ENCODE measurements around the gene SAMD4A. TPM values are rescaled to one million over a fixed set of nuclear protein-coding genes. Genes with fewer than 3 reads are reported as not detected.
A peak's percentile ranks its signal among the peaks of the same experiment; 100 is the strongest.
"Not testable (repeated sequence)": the region's sequence is repeated elsewhere in the genome, so short reads cannot be mapped to it uniquely, and the experiment has no call there.

Gene SAMD4A
- total RNA-seq, 2 experiments from 2014 or later, result 4.6 to 4.7 TPM

- peaks cover 11% of the 10 kb centered on the region for H3K27me3 Mint-ChIP-seq
- H3K27ac Mint-ChIP-seq, result no peak overlapping the region
- no peaks in the 10 kb centered on the region for H3K4me1 Mint-ChIP-seq
- no peak overlapping the region for H3K4me3 Mint-ChIP-seq
- peaks cover 3% of the 10 kb centered on the region for H3K36me3 Mint-ChIP-seq
- DNase-seq, result no peak
- no peaks in the 10 kb centered on the region for H3K9me3 Mint-ChIP-seq
Observed at GRCh38 chr14:54599966-54600716, 33.2 kb downstream of the SAMD4A start.

DNA sequence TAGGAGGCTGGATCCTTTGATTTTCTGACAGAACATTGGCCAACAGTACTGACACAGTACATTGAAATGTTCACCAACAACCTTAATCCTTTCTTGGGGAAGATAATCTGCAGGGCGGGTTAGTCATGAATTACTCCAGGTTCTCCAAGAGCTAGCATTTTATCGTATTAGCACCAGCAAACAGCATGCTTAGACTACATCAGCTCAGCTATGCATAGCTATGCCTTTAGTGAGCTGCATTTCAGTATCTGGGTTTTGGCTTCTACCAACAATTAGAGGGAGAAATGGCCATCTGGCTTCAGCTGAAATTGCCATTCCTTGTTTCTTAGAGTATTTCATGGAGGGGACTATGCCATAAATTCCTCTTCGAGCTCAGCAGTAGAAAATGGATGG lies 33.8 kb downstream of the SAMD4A start:
- H3K27me3 Mint-ChIP-seq, result peaks cover 11% of the 10 kb centered on the region
- no peaks in the 10 kb centered on the region for H3K9me3 Mint-ChIP-seq
- no peak for DNase-seq
- H3K27ac Mint-ChIP-seq, result no peak overlapping the region
- no peak overlapping the region for H3K4me3 Mint-ChIP-seq
- no peaks in the 10 kb centered on the region for H3K4me1 Mint-ChIP-seq
- H3K36me3 Mint-ChIP-seq, result peaks cover 3% of the 10 kb centered on the region

DNA sequence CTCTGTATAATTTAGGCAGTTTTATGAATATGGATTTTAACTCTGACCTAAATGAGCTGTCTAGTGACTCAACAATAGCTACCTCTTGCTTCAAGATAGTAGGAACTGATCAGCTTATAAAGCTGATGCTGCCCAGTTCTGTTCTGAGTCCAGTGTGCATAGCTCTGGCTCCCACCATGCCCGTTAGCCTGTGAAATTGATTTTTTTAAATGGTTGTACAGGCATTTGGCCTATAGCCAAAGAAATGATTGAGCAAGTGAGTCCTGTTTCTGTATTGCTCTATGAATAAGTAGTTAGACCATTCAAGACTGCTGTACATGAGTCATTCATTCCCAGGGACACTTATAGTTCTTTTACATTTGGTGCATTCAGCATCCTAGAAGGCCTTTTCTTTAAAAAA lies 36.4 kb downstream of the SAMD4A start:
- no peaks in the 10 kb centered on the region for H3K4me1 Mint-ChIP-seq
- H3K9me3 Mint-ChIP-seq, result no peaks in the 10 kb centered on the region
- H3K27ac Mint-ChIP-seq, result no peak overlapping the region
- DNase-seq, result no peak
- peaks cover 3% of the 10 kb centered on the region for H3K36me3 Mint-ChIP-seq
- H3K4me3 Mint-ChIP-seq, result no peak overlapping the region
- H3K27me3 Mint-ChIP-seq, result peaks cover 10% of the 10 kb centered on the region

DNA sequence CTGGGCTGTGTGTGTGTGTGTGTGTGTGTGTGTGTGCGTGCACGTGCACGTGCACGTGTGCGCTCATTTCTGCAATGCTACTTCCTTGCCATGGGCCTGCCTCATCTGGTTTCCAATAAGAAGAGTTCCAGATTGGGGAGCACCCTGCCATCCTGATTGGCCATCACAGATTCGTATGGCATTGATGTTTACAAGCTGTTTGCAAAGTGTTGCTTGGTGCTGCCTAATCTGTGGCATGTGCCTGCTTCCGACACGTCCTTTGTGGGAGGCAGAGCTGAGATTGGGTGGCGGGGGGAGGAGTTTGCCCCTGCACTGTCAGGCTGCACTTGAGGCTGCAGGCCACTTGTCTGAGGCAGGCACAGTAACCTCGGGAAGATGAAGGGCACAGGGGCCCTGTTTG lies 39.2 kb downstream of the SAMD4A start:
- Mint-ChIP-seq H3K36me3 (peaks cover 3% of the 10 kb centered on the region), H3K9me3 (no peaks in the 10 kb centered on the region), H3K27ac (no peak overlapping the region), H3K4me1 (peaks cover 3% of the 10 kb centered on the region), H3K27me3 (no peaks in the 10 kb centered on the region), H3K4me3 (no peak overlapping the region)
- DNase-seq, result no peak

- H3K27ac Mint-ChIP-seq, result no peak overlapping the region
- H3K4me3 Mint-ChIP-seq, result no peak overlapping the region
- no peaks in the 10 kb centered on the region for H3K9me3 Mint-ChIP-seq
- peaks cover 3% of the 10 kb centered on the region for H3K4me1 Mint-ChIP-seq
- DNase-seq, result no peak
- peaks cover 3% of the 10 kb centered on the region for H3K36me3 Mint-ChIP-seq
- no peaks in the 10 kb centered on the region for H3K27me3 Mint-ChIP-seq
Observed at GRCh38 chr14:54606631-54607133, 39.8 kb downstream of the SAMD4A start.

DNA sequence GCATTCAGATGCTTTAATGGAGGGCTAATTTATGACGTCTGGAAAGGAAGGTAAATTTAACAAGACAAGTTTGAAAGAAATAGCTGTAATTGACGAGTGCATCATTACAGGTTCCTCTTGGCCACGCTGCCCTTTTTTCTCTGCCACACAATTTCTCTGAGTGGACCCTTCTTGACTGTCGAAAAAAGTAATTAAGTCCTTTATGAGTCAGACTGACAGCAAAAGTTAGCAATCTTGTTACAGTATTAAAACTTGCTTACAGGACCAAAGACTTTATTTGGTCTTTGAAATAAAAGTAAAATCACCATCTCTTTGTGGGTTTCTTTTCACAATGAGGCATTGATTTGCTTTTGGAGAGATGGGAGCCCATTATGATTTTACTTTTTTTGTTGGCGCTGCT lies 42.6 kb downstream of the SAMD4A start:
- Mint-ChIP-seq H3K36me3 (no peaks in the 10 kb centered on the region), H3K27me3 (no peaks in the 10 kb centered on the region), H3K4me1 (peaks cover 3% of the 10 kb centered on the region), H3K4me3 (no peak overlapping the region), H3K27ac (no peak overlapping the region), H3K9me3 (no peaks in the 10 kb centered on the region)
- DNase-seq, result no peak

DNA sequence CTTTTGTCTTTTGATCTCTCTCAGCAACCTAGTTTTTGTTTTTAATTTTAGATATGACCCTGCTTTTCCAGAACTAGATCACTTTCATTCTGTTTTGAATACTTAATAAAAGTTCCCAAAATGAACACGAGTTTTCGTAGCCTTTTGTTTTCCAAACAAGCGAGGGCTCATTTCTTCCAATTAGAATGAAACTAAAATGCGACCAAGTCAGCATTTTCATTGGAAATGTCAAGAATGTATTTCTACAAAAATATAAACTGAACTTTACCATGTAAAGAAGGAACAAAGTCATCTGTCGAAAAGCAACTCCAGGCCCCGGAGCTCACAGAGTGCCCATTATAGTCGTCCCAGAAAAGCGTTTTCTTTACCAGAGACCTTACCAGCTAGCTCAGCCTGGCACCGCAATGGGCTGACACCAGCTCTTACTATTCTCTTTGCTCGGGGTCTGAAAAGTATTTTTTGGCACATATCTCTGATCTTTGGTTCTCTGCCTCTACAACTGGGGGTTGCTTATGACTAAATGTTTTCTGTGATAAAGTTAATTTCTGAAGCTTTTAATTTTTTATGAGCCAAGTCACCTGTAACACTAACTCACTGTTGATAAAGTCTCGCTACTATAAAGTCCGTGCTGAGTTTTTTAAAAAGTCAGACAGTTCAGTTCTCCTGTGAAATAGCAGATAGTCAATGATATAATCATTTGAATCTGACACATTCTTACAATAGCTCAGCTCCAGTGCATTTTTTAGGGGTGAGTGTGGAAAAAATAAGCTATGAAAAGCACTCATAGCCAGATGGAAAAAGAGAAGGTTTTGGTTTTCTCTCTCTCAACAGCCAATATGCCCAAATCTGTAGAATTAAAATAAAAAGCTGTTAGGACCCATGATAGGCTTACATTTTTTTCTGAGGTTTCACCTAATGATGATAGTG lies 43.4 kb downstream of the SAMD4A start:
- H3K36me3 Mint-ChIP-seq, result no peaks in the 10 kb centered on the region

GRCh38 chr14:54614296-54614695 lies 47.4 kb downstream of the SAMD4A start:
- Mint-ChIP-seq H3K4me1 (peaks cover 12% of the 10 kb centered on the region), H3K27me3 (no peaks in the 10 kb centered on the region), H3K9me3 (no peaks in the 10 kb centered on the region), H3K36me3 (no peaks in the 10 kb centered on the region), H3K27ac (no peak overlapping the region), H3K4me3 (no peak overlapping the region)
- no peak for DNase-seq

More for the DNA sequence above, 43.4 kb downstream of the SAMD4A start:
- H3K27ac Mint-ChIP-seq, result no peak overlapping the region
- DNase-seq, result no peak
- no peaks in the 10 kb centered on the region for H3K27me3 Mint-ChIP-seq
- no peaks in the 10 kb centered on the region for H3K9me3 Mint-ChIP-seq
- peaks cover 3% of the 10 kb centered on the region for H3K4me1 Mint-ChIP-seq
- H3K4me3 Mint-ChIP-seq, result no peak overlapping the region

DNA sequence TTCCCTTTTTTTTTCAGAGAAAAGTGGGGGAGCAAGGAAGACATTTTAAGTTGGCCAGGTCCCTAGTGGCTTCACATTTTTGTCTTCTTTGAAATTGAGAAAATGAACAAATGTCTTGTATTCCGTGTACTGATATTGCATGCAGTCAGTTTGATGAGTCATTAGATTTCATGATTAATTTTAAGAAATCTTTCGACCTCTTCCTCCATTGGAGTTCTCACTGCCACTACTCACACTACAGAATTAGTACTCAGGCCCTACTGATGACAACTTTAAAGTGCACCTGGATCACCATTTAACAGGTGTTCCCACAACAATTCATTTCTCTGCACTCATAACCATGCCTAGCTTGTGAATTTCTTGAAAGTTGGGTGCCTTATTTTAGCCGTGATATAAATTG lies 50.5 kb downstream of the SAMD4A start:
- H3K4me1 Mint-ChIP-seq, result peaks cover 16% of the 10 kb centered on the region
- H3K27ac Mint-ChIP-seq, result no peak overlapping the region
- no peak overlapping the region for H3K4me3 Mint-ChIP-seq
- no peaks in the 10 kb centered on the region for H3K27me3 Mint-ChIP-seq
- DNase-seq, result no peak
- peaks cover 10% of the 10 kb centered on the region for H3K9me3 Mint-ChIP-seq
- H3K36me3 Mint-ChIP-seq, result peaks cover 8% of the 10 kb centered on the region

- H3K27ac Mint-ChIP-seq, result no peak overlapping the region
Observed at GRCh38 chr14:54621686-54622085, 54.8 kb downstream of the SAMD4A start.

DNA sequence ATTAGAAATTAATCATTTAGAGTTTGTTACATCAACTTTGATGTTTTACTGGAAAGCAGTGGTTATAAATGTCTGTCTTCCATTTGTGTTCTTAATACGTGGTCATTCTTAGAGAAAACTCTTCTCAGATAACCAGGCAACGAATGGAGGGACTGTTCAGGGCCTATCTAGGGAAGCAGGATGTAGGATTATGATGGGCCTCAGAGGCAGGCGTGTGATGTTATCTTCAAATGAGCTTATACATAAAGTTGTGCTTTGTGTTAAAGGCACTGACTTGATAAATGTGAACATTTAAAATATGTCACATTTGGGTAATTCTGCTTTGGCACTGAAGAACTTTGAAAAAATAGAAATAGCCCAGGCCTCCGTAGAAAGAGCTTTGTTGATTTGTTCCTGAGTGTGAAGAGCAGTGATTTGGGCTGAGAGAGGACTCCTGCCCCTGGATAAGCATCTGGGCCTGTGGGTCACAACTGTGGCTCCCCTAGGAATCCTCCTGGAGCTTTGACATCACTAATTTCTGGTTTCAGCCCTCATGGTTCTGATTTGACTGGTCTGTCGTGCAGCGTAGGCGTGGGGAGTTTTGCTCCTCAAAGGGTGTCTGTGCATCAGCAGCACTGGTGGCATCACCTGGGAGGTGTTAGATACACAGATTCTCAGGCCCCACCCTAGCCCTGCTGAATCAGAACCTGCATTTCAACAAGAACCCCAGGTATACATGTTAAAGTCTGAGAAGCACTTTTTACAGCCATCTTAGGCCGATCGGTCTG lies 55.4 kb downstream of the SAMD4A start:
- DNase-seq, result peak; percentile 55
- Mint-ChIP-seq H3K27ac (peak overlapping the region; percentile 54), H3K4me1 (peaks cover 41% of the 10 kb centered on the region), H3K9me3 (peaks cover 15% of the 10 kb centered on the region), H3K4me3 (no peak overlapping the region), H3K27me3 (no peaks in the 10 kb centered on the region), H3K36me3 (peaks cover 23% of the 10 kb centered on the region)

More at GRCh38 chr14:54621686-54622085, 54.8 kb downstream of the SAMD4A start:
- Mint-ChIP-seq H3K36me3 (peaks cover 21% of the 10 kb centered on the region), H3K9me3 (peaks cover 15% of the 10 kb centered on the region), H3K27me3 (no peaks in the 10 kb centered on the region), H3K4me1 (peaks cover 37% of the 10 kb centered on the region), H3K4me3 (no peak overlapping the region)
- DNase-seq, result no peak

- H3K9me3 Mint-ChIP-seq, result peaks cover 15% of the 10 kb centered on the region
- H3K4me1 Mint-ChIP-seq, result peaks cover 48% of the 10 kb centered on the region
- no peaks in the 10 kb centered on the region for H3K27me3 Mint-ChIP-seq
- no peak for DNase-seq
- peak overlapping the region; percentile 20 for H3K27ac Mint-ChIP-seq
- peaks cover 26% of the 10 kb centered on the region for H3K36me3 Mint-ChIP-seq
- no peak overlapping the region for H3K4me3 Mint-ChIP-seq
Observed at GRCh38 chr14:54623279-54624004, 56.5 kb downstream of the SAMD4A start.

- H3K4me3 Mint-ChIP-seq, DNase-seq, H3K27me3 Mint-ChIP-seq, H3K27ac Mint-ChIP-seq: not testable (repeated sequence)
- Mint-ChIP-seq H3K9me3 (peaks cover 15% of the 10 kb centered on the region), H3K4me1 (peaks cover 53% of the 10 kb centered on the region), H3K36me3 (peaks cover 27% of the 10 kb centered on the region)
Observed at GRCh38 chr14:54624005-54624358, 57.1 kb downstream of the SAMD4A start.

GRCh38 chr14:54625112-54625511 lies 58.2 kb downstream of the SAMD4A start:
- Mint-ChIP-seq H3K9me3 (peaks cover 9% of the 10 kb centered on the region), H3K27me3 (no peaks in the 10 kb centered on the region), H3K36me3 (peaks cover 25% of the 10 kb centered on the region), H3K4me3 (no peak overlapping the region), H3K27ac (no peak overlapping the region), H3K4me1 (peaks cover 60% of the 10 kb centered on the region)
- DNase-seq, result no peak
